ENCODE results near the gene GRID1. TPM values are rescaled to one million over a fixed set of nuclear protein-coding genes. Genes with fewer than 3 reads are reported as not detected.

Gene GRID1
- total and polyA plus RNA-seq, 10 of the 15 experiments (the other 5 are each of a cell fraction or from before 2014, with no cell fraction given): 0.04 to 0.62 (median 0.08) TPM; not detected in 5

- no TSS peak for BruUV-seq (replicated peaks)
- FAIRE-seq (no peak), DNase-seq (ENCODE audit: low read depth, low spot score) (no peak), ATAC-seq (0 out of 3 replicates have a peak, but pooled peaks have one; percentile 4)
- Histone ChIP-seq H3K27me3 (replicated peaks in 1 of 2; ENCODE audit: control insufficient read depth in 2 of 2, insufficient read depth in 2 of 2, low read length in 1 of 2) (no peaks in the 10 kb centered on the region), H3K79me2 (ENCODE audit: control insufficient read depth, insufficient read depth, low read length) (peaks cover 40% of the 10 kb centered on the region), H3K36me3 (ENCODE audit: control insufficient read depth in 2 of 2, insufficient read depth in 2 of 2, low read length in 1 of 2) (no peaks in the 10 kb centered on the region), H3K9ac (ENCODE audit: control insufficient read depth, insufficient read depth, low read length) (peak overlapping the region; percentile 87), H4K20me1 (ENCODE audit: control insufficient read depth, insufficient read depth) (no peaks in the 10 kb centered on the region), H3K27ac (ENCODE audit: control insufficient read depth, insufficient read depth) (peak overlapping the region; percentile 91), H3K9me3 (replicated peaks; ENCODE audit: control insufficient read depth, insufficient read depth, low read length) (no peaks in the 10 kb centered on the region), H3K4me1 (ENCODE audit: control insufficient read depth, insufficient read depth, low read length) (peaks cover 36% of the 10 kb centered on the region), H3K4me2 (ENCODE audit: control insufficient read depth, insufficient read depth) (peak overlapping the region; percentile 96), H2AFZ (ENCODE audit: control insufficient read depth, low read depth, low read length) (peak overlapping the region; percentile 65), H3K4me3 (peak overlapping the region; percentile 87)
- CTCF ChIA-PET: interaction anchor here (0.6 to 7.5 kb wide), 12 partner anchors 9 to 252 kb away, joined by 3 to 74 read pairs (median 4); partner anchors contain the start of gene WAPL
- WGBS (ENCODE audit: insufficient coverage, insufficient replicate concordance, low lambda C conversion rate, missing lambda C conversion rate): 50% methylated on average over 8 of the region's 8 CpGs
- SMC1A ChIA-PET (ENCODE audit: uncharacterized antibody, unreplicated experiment): interaction anchor here (0.7 to 7.6 kb wide), 9 partner anchors 9 to 389 kb away, joined by 3 to 42 read pairs (median 4); no protein-coding TSS in a partner anchor
- POLR2A ChIA-PET: interaction anchor here (1.1 to 5.8 kb wide), 3 partner anchors 10 to 194 kb away, joined by 4 to 58 read pairs (median 24); no protein-coding TSS in a partner anchor
- in situ Hi-C loops (cut with MboI): no loop called here
- intact Hi-C loops (cut with micrococcal nuclease; ENCODE audit: unreplicated experiment): loop anchor here (5.0 to 10.0 kb wide), 2 partner anchors 131 to 273 kb away; partner anchors contain the start of genes LDB3 and WAPL
- RAD21 ChIA-PET (ENCODE audit: unreplicated experiment): interaction anchor here (0.5 to 5.4 kb wide), 7 partner anchors 10 to 497 kb away, joined by 3 to 56 read pairs (median 4); partner anchors contain the start of gene WAPL
- no peak for TF ChIP-seq SMARCA5 (IDR thresholded peaks at IDR 0.05)
- peak; percentile 37; the same call in 1 of the 2 replicates for TF ChIP-seq MLLT1 (IDR thresholded peaks at IDR 0.05)
- peak; percentile 23; the same call in 1 of the 2 replicates for TF ChIP-seq IKZF1 (conservative IDR thresholded peaks at IDR 0.05)
- TF ChIP-seq PKNOX1 (IDR thresholded peaks at IDR 0.05): no peak
- no peak for TF ChIP-seq SMC3 (IDR thresholded peaks at IDR 0.05; ENCODE audit: borderline replicate concordance, low read length)
- peak; percentile 80; the same call in 1 of the 2 replicates for TF ChIP-seq NBN (IDR thresholded peaks at IDR 0.05)
- TF ChIP-seq BCL11A (IDR thresholded peaks at IDR 0.05; ENCODE audit: low read depth, low read length): no peak
- TF ChIP-seq, protein P1, sequence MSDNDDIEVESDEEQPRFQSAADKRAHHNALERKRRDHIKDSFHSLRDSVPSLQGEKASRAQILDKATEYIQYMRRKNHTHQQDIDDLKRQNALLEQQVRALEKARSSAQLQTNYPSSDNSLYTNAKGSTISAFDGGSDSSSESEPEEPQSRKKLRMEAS (IDR thresholded peaks at IDR 0.05; ENCODE audit: low read depth, low read length): peak; percentile 12; the same call in 1 of the 2 replicates
- TF ChIP-seq KDM1A (IDR thresholded peaks at IDR 0.05; ENCODE audit: borderline replicate concordance): no peak
- no peak for TF ChIP-seq CHD2 (IDR thresholded peaks at IDR 0.05; ENCODE audit: borderline replicate concordance, low read depth, low read length)
- TF ChIP-seq, protein P2, sequence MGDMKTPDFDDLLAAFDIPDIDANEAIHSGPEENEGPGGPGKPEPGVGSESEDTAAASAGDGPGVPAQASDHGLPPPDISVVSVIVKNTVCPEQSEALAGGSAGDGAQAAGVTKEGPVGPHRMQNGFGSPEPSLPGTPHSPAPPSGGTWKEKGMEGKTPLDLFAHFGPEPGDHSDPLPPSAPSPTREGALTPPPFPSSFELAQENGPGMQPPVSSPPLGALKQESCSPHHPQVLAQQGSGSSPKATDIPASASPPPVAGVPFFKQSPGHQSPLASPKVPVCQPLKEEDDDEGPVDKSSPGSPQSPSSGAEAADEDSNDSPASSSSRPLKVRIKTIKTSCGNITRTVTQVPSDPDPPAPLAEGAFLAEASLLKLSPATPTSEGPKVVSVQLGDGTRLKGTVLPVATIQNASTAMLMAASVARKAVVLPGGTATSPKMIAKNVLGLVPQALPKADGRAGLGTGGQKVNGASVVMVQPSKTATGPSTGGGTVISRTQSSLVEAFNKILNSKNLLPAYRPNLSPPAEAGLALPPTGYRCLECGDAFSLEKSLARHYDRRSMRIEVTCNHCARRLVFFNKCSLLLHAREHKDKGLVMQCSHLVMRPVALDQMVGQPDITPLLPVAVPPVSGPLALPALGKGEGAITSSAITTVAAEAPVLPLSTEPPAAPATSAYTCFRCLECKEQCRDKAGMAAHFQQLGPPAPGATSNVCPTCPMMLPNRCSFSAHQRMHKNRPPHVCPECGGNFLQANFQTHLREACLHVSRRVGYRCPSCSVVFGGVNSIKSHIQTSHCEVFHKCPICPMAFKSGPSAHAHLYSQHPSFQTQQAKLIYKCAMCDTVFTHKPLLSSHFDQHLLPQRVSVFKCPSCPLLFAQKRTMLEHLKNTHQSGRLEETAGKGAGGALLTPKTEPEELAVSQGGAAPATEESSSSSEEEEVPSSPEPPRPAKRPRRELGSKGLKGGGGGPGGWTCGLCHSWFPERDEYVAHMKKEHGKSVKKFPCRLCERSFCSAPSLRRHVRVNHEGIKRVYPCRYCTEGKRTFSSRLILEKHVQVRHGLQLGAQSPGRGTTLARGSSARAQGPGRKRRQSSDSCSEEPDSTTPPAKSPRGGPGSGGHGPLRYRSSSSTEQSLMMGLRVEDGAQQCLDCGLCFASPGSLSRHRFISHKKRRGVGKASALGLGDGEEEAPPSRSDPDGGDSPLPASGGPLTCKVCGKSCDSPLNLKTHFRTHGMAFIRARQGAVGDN (IDR thresholded peaks at IDR 0.05): peak; percentile 50
- TF ChIP-seq ZNF384 (IDR thresholded peaks at IDR 0.05; ENCODE audit: borderline replicate concordance, low read depth, low read length): no peak
- TF ChIP-seq POLR2A (IDR thresholded peaks at IDR 0.05; ENCODE audit: low read depth, low read length): peak; percentile 22; the same call in 1 of the 2 replicates
- TF ChIP-seq EED (IDR thresholded peaks at IDR 0.05; ENCODE audit: low read depth): peak; percentile 29; the same call in 1 of the 2 replicates
Observed at GRCh38 chr10:86391236-86391840, 24.7 kb upstream of the GRID1 start.
